ENCODE measurements around the gene DNAJB7.
A peak's percentile ranks its signal among the peaks of the same experiment; 100 is the strongest.
"Not testable (repeated sequence)": the region's sequence is repeated elsewhere in the genome, so short reads cannot be mapped to it uniquely, and the experiment has no call there.

DNAJB7 gene

DNA sequence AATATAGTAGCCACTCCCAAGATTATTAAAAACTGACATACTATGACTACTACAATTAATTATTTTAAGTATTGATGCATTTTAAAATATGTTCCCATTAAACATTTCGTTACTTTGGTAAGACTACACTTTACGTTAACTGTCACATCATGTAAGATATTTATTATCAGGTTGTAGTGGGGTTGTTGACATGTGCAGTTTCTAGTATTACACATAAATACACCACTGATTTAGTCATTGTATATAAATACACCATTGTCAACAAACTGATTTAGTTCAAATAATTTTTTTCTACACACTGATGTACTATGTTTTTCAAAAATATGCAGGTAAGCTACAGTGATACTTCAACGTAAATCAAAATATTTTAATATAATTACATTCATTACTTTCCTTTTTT lies 17.0 kb downstream of the DNAJB7 start:
- no peak for DNase-seq (ENCODE audit: low read depth)

DNA sequence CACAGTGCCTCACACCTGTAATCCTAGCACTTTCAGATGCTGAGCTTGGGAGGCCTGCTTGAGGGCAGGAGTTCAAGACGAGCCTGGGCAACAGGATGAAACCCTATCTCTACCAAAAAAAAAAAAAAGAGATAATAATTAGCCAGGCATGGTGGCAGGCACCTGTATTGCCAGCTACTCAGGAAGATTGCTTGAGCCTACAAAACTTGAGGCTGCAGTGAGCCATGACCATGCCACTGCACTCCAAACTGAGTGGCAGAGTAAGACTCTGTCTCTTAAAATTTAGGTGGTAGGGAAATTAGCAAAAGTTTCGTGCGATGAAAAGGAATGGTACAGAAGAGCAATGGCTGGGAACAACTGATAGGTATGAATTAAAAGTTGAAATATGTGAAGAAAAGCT lies 23.4 kb downstream of the DNAJB7 start:
- no peak for DNase-seq (ENCODE audit: low read depth)

DNA sequence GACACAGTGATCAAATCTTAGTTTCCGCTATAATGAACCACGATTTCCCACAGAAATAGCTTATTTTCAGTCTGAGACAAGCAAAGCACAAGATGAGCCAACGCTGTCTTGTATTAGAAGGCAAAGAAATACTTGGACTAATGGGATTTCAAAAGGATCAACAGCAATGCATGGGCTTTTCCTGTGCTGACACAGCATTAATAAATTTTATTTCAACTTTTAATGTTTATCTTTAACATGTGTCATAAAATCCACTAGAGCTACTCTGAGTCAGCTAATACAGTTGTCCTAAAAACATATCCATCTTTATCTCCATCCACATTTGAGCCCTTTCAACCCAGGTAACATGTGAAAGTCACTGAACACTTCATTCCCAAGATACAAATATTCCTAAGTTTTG lies 27.3 kb downstream of the DNAJB7 start:
- no peak for DNase-seq (ENCODE audit: low read depth)

DNA sequence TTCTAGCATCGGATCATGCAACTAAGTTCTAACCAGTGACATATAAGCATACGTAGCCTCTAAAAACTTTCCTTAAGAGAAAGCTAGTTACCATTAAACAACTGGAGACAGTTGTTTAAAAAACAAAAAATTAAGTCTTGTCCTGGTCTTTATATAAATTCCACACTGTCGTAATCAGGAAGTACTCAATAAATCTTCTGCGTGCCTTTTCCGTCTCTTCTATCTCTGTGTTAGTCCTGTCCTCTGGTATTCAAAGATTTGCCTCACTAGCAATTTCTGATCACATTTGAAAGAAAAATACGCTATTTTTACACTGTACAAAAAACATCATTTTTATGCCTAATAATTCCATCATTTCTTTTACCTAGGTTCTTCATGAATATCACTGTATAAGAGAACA lies 32.8 kb downstream of the DNAJB7 start:
- no peak for DNase-seq (ENCODE audit: low read depth)

DNA sequence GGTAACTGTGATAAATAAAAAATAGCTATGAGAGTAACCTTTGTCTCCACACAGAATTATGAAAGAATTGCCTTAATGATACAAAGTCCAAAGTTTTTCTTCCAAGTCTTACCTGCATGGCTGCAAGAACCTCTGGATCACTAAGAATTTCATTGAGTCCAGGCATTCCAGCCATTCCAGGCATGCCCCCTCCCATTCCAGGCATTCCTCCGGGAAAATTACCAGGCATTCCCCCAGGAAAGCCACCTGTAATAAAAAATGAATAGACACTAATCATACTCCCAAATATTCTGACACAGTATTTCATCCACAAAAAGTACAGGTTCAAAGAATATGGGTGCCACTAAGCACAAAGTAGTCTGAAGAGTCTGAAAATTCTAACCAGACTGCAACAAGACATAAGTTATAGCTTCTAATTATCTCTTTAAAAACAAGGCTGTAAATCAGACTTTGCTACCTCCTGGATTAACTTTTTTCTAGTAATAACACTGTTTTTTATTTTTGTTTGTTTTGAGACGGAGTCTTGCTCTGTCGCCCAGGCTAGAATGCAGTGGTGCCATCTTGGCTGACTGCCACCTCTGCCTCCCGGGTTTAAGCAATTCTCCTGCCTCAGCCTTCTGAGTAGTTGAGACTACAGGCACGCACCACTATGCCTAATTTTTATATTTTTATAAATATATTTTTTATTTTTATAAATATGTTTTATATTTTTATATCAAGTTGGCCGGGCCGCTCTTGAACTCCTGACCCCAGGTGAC lies 34.8 kb downstream of the DNAJB7 start:
- no peak for DNase-seq (ENCODE audit: low read depth)

DNA sequence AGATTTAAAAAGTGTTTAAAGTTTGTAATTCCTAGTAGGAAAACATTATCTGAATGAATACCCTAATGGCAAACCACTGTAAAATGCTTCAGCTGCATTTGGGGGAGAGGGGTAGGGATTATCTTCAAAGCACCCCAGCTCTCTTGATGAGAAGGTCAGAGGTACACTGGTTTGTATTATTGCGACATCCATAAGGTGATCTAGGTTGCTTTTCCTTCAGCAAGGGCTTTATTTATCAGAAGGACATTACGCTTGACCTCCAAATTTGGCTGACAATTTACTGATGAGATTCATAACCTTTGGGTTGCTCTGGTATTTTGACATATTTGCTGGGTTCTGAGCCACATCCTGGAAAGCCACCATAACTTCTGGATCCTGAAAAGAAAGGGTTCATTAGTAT lies 35.6 kb downstream of the DNAJB7 start:
- DNase-seq (ENCODE audit: low read depth) = not testable (repeated sequence)

DNA sequence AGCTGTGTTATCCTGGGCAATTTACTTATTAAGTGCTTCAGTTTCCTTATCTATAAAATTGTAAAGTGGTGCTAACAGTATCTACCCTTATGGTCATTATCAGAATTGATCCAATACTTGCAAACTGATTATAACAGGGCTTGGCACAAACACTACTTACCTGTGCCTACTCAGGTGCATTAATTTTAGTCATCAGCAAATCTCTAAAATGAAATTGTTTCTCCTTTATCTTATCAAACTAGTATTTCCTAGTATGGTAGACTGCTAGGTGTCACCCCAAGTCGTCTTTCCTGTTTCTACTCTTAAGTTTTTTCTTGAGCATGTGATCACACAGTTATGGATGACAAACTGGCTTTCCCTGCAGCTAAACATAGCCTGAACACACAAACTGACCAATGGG lies 38.5 kb downstream of the DNAJB7 start:
- no peak for DNase-seq (ENCODE audit: low read depth)

DNA sequence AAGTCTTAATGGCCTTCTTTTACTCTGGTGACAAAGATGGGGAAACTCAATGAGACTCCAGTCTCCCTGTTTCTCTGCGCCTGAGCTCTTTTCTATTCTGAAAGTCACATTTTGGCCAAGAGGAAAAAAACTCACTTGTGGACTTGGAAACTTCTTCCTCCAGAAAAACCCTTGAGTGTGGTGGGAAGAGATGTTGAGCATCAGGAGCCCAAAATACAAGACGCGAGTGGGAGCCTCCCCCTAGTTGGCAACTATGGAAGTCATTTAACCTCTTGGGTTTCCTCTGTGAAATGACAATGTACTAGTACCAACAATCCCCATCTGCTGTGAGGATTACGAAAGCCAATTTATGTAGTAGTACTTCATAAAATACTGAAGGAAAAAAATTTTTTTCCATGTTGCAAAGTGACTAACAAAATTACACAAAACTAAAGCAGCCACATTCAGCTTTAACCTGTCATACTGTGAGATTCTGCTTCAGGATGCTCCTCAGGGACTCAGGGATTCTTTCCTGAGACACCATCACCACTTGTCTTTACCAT lies 42.2 kb downstream of the DNAJB7 start:
- peak; percentile 46 for DNase-seq (ENCODE audit: low read depth)

DNA sequence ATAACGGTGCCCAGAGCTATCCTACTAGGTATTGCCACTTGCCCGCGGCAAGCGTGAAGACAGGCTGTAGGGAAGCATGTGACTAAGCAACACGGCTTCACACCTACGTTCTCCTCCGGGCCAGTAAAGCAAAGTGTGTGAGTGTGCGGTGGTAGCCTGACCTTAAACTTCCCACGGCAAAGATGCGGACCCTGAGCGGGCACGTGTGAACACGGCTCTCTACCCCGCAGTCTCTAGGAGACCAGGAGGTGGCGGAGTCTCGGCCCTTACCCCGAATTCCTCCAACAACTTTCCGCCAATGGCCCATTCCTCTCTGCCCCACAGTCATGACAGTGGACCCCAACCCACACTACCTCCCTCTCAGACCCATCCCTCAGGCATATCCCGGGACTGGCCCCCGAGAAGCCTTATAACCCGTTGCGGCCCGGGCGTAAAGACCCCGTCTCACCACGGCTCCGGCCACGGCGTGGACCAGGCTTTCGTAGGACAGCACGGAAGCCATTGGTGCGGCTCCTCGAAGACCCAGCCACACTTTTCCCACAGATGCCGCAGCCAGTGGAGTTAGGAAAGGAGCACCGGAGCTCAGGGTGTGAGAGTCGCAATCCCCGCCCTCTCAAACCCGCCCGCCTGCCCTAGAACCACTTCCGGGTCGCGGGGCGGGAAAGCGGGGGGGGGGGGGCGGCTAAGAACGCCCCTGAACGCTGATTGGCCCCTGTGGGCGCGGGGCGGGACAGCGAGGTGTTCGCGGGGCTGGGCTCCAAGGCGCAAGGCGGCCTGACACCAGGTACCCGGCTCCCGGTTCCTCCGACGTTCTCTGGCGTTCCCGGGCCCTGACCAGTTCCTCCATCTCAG lies 42.9 kb downstream of the DNAJB7 start, which contains the start of gene SLC25A17:
Gene SLC25A17 (minus strand): TSS at position 600 of the 852 bp plus-strand sequence. CDS start 98 bp downstream, at position 502.
- peak; percentile 84 for DNase-seq (ENCODE audit: low read depth)

DNA sequence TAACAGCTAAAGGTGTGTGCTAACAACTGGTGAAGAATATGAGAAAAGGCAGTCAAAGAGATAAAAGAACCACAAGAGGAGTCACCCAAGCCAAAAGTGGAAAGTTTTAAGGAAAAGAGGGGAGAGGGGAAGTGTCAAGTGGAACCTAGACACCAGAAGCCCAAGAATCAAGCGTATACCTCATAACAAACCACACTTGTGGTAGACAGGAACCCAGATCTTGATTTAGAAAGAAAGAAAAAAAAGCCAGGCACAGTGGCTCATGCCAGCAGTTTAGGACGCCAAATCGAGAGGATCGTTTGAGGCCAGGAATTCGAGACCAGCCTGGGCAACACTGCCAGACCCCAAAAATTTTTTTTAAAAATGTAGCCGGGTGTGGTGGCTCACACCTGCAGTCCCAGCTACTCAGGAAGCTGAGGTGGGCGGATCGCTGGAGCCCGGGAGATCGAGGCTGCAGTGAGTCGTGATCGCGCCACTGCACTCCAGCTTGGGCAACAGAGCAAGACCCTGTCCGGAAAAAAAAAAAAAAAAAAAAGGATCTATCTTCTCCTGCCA lies 43.6 kb downstream of the DNAJB7 start:
- DNase-seq (ENCODE audit: low read depth) = no peak

DNA sequence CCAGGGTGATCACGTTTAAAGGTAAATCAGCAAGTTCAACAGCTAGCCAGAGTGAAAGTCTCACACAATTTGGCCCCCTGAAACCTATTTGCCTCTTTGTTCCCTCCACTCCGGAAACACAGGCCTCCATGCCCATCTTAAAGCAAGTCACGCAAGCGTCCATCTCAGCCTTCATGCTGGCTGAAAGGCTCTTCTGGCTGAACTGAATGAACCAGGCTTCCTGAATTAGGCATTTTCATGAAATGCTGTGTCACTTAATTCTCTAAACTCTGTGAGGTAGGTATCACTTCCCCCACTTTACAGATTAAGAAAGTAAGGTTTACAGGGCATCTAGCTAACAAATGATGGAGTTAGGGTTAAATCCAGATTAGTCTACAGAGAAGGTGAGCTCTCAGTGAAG lies 44.2 kb downstream of the DNAJB7 start:
- no peak for DNase-seq (ENCODE audit: low read depth)

DNA sequence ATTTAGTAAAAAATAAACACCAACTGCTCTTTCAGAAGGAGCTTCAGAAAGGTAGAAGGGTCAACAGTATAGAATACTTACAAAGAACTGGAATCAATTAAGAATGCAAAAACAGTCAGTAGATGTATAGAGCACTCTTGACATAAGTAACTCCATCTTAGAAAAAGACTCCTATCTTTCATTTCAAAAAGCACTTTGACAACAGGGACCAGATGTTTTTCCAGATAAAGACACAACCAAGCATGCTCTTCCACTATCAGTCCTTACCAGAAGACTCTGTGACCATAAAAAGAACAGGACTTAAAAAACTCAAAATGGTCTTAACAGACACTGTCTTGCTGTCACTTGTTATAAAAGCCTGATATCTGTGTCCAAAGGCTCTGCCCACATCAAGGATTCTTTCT lies 48.0 kb downstream of the DNAJB7 start:
- DNase-seq (ENCODE audit: low read depth) = no peak
